ENCODE results near the gene EHMT2. TPM values are rescaled to one million over a fixed set of nuclear protein-coding genes. Genes with fewer than 3 reads are reported as not detected.

The EHMT2 gene
- total and polyA plus RNA-seq, 2 of the 13 experiments (the other 11 are each of a cell fraction or from before 2014, with no cell fraction given) = 55.2 to 69.2 TPM

DNA sequence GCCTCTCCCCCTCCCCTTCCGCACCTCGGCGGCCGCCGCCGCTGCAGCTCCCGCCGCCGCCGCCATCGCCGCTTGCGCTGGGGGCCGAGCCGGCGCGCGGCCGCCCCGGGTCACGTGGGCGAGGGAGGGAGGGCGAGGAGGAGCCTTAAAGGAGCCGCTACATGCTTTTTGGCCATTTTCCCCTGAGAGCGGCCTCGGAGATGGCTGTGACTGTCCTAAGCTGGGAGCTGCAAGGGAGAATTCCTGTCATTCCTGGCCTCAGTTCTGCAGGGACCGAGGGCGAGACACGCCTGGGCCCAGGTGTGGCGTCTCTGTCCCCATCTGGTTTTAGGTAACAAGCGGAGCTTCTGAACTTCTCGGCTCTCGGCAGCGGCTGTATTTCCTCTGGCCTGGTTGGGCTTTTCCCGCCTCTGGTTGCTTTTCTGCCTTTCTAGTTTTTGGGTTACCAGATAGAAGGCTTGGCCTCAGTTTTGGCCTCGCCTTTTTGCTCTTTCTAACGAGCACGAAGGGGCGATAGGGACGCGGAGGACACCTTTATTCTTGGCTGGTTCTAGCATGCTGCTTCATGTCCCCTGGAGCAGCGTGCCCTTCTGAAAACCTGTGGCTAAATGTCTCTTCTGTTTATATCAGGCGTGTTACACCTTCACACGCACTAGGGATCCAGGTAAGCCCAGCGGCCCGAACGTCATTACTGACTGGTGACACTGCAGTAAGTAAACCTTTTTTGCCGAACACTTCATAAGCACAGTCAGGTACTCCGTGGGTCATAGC, at the start of gene EHMT2 (continued):
- TF ChIP-seq, protein P1, sequence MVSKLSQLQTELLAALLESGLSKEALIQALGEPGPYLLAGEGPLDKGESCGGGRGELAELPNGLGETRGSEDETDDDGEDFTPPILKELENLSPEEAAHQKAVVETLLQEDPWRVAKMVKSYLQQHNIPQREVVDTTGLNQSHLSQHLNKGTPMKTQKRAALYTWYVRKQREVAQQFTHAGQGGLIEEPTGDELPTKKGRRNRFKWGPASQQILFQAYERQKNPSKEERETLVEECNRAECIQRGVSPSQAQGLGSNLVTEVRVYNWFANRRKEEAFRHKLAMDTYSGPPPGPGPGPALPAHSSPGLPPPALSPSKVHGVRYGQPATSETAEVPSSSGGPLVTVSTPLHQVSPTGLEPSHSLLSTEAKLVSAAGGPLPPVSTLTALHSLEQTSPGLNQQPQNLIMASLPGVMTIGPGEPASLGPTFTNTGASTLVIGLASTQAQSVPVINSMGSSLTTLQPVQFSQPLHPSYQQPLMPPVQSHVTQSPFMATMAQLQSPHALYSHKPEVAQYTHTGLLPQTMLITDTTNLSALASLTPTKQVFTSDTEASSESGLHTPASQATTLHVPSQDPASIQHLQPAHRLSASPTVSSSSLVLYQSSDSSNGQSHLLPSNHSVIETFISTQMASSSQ (IDR thresholded peaks at IDR 0.05; ENCODE audit: low read depth) = no peak
- TF ChIP-seq, protein P1 (CRISPR knock-in tag; IDR thresholded peaks at IDR 0.05; ENCODE audit: borderline replicate concordance) = no peak
- TF ChIP-seq, protein P2, sequence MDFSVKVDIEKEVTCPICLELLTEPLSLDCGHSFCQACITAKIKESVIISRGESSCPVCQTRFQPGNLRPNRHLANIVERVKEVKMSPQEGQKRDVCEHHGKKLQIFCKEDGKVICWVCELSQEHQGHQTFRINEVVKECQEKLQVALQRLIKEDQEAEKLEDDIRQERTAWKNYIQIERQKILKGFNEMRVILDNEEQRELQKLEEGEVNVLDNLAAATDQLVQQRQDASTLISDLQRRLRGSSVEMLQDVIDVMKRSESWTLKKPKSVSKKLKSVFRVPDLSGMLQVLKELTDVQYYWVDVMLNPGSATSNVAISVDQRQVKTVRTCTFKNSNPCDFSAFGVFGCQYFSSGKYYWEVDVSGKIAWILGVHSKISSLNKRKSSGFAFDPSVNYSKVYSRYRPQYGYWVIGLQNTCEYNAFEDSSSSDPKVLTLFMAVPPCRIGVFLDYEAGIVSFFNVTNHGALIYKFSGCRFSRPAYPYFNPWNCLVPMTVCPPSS (IDR thresholded peaks at IDR 0.05) = no peak
- TF ChIP-seq, protein P3, sequence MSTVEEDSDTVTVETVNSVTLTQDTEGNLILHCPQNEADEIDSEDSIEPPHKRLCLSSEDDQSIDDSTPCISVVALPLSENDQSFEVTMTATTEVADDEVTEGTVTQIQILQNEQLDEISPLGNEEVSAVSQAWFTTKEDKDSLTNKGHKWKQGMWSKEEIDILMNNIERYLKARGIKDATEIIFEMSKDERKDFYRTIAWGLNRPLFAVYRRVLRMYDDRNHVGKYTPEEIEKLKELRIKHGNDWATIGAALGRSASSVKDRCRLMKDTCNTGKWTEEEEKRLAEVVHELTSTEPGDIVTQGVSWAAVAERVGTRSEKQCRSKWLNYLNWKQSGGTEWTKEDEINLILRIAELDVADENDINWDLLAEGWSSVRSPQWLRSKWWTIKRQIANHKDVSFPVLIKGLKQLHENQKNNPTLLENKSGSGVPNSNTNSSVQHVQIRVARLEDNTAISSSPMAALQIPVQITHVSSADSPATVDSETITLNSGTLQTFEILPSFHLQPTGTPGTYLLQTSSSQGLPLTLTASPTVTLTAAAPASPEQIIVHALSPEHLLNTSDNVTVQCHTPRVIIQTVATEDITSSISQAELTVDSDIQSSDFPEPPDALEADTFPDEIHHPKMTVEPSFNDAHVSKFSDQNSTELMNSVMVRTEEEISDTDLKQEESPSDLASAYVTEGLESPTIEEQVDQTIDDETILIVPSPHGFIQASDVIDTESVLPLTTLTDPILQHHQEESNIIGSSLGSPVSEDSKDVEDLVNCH (CRISPR knock-in tag; IDR thresholded peaks at IDR 0.05) = no peak
- TF ChIP-seq IRF2 (CRISPR knock-in tag; IDR thresholded peaks at IDR 0.05) = peak; percentile 31; the same call in 1 of the 2 replicates
- TF ChIP-seq, protein P4, sequence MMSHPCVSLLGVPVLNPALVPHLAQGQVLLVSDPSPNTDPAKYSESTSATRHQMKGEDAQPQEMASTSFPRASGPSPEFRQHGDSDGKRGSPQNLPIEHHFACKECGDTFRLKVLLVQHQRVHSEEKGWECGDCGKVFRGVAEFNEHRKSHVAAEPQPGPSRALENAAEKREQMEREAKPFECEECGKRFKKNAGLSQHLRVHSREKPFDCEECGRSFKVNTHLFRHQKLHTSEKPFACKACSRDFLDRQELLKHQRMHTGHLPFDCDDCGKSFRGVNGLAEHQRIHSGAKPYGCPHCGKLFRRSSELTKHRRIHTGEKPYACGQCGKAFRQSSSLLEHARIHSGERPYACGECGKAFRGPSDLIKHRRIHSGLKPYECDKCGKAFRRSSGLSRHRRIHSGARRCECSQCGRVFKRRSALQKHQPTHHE (CRISPR knock-in tag; IDR thresholded peaks at IDR 0.05; ENCODE audit: borderline replicate concordance) = no peak
- TF ChIP-seq LCORL (IDR thresholded peaks at IDR 0.05) = no peak
- TF ChIP-seq LCORL (CRISPR knock-in tag; IDR thresholded peaks at IDR 0.05) = 0 out of 2 replicates have a peak, but pooled peaks have one; percentile 40
- peak; percentile 51; the same call in 1 of the 2 replicates for TF ChIP-seq PITX1 (CRISPR knock-in tag; IDR thresholded peaks at IDR 0.05)
- TF ChIP-seq ZNF781 (CRISPR knock-in tag; IDR thresholded peaks at IDR 0.05; ENCODE audit: borderline replicate concordance, not compliant biosample characterization) = no peak
- no peak for TF ChIP-seq ZNF652 (CRISPR knock-in tag; IDR thresholded peaks at IDR 0.05; ENCODE audit: borderline replicate concordance, low read depth)
- no peak for TF ChIP-seq SMAD9 (CRISPR knock-in tag; IDR thresholded peaks at IDR 0.05)
- TF ChIP-seq, protein P5, sequence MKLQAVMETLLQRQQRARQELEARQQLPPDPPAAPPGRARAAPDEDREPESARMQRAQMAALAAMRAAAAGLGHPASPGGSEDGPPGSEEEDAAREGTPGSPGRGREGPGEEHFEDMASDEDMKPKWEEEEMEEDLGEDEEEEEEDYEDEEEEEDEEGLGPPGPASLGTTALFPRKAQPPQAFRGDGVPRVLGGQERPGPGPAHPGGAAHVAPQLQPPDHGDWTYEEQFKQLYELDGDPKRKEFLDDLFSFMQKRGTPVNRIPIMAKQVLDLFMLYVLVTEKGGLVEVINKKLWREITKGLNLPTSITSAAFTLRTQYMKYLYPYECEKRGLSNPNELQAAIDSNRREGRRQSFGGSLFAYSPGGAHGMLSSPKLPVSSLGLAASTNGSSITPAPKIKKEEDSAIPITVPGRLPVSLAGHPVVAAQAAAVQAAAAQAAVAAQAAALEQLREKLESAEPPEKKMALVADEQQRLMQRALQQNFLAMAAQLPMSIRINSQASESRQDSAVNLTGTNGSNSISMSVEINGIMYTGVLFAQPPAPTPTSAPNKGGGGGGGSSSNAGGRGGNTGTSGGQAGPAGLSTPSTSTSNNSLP (IDR thresholded peaks at IDR 0.05; ENCODE audit: low read depth, low read length) = no peak
- no peak for TF ChIP-seq ZNF747 (CRISPR knock-in tag; IDR thresholded peaks at IDR 0.05; ENCODE audit: borderline replicate concordance)
- TF ChIP-seq ZFP37 (CRISPR knock-in tag; IDR thresholded peaks at IDR 0.05; ENCODE audit: borderline replicate concordance) = no peak
- TF ChIP-seq ZNF331 (CRISPR knock-in tag; IDR thresholded peaks at IDR 0.05) = no peak

Data from HepG2 (cell line).